Stimulated activated CD4-positive, alpha-beta T cell treated with anti-CD3 and anti-CD28 coated beads, TNF-alpha, amount 100 ng/mL, for 48 hours (primary cell): ENCODE data around the gene MRPS18B.
A peak's percentile ranks its signal among the peaks of the same experiment; 100 is the strongest.

Experiments
- DNase-seq, 3 donors: peaks; one replicate each; pipeline ENCODE4 v3.0.0-alpha.2; 2020; ENCODE audit warnings: low read depth in 3 of 3

Gene MRPS18B

DNA sequence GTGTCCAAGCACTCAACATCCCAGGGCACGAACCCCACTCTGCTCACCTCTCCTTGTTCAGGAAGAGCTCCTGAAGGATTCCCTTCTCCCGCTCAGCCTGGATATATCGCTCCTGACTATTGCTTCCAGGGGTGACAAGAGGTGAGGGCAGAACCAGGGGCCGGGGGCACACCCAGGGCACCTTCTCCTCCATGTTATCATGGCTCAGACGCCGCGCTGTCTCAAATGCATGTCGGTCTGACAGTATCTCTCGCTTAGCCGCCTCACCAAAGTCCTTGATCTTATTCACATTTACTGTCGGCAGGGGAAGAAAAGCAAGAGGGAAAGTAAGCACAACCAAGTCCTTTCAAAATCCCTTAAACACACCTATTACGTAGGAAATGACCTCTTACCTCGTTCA is 13.7 kb upstream of the MRPS18B start:
- DNase-seq, result no peak

DNA sequence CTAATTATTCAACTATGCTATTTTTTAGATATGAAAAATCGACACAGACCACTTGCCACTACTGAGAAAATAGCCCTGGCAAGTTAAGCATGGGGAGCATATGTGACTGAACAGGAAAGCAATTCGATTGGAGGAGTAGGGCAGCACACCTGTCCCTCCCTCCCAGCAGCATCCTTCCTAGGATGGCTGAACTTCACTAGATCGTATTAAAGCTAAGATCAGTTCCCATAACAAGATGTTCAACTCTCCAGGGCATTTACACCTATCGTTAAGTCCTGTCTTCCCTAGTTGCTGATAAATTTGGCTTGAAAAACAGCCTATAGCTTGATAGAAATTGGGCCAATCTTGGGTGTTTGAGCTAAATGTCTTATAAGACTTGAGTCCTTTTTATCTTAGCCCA is 7.6 kb upstream of the MRPS18B start:
- no peak for DNase-seq

DNA sequence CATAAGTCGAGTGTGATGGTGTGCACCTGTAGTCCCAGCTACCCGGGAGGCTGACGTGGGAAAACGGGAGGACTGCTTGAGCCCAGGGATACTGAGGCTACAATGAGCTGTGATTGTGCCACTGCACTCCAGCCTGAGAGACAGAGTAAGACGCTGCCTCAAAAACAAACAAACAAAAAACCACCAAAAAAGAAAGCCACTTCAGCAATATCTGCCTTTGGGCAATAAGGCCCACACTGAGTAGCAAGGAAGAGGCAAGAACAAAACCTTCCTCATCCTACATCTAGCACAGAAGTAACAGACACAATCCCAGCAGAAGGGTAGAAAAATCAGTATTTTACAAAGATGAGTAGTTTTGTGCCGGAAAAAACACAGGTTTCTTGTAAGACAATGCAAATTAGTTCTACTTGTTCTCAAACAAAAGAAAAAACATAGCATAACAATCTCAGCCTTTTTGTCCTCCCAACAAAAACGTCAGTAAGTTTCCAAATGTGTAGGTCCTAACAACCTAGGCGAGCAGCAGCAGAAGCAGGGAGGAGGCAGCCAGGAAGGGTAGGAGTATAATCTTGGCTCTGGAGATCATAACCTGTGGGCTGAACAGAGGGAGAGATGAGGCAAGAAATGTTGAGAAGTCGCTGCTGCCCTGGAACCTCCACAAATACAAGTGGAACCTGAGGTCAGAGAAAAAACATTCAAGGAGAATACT is 6.3 kb upstream of the MRPS18B start:
- DNase-seq, result no peak

DNA sequence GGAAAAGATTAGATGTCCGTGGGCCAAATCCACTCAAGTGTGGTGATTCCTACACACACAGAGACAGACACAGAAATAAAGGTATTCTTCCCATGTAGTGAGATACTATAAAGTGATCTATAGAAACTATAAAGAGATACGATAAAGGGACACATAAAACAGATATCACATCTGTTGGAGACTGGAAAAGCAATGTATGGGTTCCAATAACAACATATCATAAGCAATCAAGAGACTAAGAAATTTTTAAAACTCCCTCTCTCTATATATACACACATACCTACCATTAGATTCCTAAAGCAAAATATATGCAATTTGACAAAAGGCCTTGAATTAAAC is 5.8 kb upstream of the MRPS18B start:
- no peak for DNase-seq

DNA sequence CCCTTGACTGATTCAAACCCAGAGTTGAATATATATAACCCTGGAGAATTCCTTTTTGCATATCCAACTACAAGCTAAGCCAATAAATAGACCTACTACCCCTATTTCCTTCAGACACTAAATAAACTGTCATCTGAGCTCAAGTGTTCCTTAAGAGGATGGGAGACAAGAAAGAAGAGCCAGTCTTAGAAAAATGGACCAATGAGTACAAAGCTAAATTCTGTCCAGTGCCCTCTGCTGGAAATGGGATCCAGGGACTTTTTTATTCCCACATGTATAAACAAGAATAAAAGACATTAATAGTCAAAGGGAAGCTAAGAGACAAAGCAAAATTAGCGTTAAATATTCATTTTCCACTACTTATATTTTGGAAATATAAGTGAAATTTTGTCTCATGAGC is 5.4 kb upstream of the MRPS18B start:
- DNase-seq, result no peak

DNA sequence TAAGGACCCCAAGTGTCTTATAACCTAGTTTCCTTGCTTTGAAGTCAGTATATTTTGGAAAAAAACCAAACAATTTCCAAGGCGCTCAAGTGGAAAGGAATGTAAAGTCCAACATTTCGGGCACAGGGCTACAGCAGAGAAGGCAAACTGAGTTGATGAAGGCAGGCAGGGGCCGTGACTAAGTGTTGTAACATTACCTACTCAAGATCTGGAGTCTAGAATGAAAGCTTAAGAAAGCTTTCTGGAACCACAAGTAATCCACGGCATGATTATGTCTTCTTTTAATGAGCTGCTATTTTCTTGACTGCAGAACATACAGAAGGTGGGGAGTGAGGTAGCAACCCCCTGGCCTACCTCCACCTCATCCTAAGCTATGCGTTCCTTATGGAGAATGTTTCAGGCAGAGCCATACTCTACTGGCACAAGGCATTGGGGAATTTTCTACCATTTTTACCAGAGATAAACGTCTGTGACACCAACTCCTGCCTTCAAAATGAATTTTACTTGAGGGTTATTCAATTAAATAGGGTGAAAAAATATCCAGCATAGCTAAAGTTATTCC is 4.9 kb upstream of the MRPS18B start:
- no peak for DNase-seq

DNA sequence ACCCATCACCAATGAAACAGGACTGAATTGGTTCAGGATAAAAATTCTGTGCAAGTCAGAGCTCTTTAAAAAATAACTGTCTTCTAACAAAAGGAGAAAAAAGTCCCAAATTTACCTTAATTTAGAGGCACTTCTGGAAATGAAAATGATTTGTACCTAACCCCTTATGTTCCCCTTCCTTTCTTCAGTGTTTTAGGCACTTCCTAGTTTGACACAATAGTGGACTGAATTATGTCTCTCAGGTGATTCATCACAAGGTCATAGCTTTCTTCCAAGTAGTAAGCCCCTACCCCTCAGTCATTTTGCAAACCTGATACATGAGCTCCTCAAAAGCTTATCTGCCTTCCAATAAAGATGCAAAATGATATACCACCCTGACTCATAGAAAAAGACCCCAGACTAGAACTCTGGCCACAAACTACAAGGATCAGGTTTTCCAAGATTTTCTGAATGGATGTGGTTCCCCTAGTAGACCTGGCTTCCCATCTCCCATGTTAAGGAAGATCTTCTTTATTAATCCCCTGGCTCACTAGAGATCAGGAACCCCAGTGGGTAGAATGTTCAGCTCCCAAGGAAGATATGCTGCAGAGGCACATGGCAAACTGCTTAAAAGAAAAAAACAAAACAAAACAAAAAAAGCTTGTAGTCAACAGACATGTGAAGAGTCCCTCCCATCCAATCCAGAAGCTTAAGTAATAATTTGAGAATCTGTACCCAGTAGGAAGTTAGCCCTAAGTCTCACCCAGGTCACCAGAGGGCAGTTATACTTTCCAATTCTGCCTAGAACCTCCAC is 4.2 kb upstream of the MRPS18B start:
- no peak for DNase-seq

DNA sequence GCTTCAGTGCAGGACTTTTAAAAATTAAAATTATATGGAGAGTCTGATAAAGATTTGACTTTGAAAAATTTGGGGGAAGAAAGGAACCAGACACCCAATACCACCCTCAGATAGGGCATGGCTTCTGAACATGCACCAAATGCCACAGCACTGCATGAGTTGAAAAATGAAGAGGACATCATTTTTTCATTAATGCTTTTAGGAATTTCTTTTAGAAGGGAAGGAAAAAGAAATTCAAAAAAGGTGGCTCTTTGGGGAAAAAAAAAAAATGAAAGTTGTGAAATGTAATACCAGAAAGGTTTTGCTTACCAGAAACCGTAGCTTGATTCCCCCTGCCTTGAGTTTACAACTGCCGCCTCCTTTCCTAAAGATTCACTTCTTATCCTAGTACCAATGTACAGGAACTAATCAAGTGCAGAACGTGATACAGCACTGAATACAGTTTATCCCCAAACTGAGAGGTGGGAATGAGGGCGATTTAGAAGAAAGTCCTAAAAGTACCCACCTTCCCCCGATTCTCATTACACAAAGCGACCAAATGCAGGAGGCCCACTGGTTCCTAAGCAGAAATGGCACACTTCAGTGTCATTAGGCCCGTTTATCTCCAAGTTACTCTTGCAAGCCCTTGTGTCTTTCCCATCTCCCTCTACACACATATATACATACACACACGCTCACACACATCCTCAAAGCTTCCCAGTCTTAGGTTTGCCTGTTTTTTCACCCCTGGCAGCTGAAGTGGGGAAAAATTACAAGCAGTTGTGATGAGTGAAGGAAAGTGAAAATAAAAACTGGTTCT is 3.4 kb upstream of the MRPS18B start:
- no peak for DNase-seq

DNA sequence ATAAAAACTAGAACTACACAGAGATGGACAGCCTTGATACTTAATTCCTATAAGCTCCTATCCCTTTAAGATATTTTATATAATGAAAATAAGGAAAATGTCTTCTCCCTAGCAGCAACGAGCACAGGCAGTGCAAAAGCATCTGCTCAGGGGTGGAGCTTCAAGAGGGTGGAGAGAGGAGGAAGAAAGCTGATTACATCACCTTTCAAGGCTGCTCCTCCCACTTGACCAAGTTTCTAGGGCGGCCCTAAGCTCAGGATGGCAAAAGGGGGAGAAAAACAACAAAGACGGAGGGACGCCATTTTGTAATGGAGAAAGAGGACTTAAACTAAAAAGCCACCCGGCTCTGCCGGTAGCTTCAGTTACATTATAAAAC is 2.8 kb upstream of the MRPS18B start:
- DNase-seq, result peak; percentile 58 to 80 (median 75)

DNA sequence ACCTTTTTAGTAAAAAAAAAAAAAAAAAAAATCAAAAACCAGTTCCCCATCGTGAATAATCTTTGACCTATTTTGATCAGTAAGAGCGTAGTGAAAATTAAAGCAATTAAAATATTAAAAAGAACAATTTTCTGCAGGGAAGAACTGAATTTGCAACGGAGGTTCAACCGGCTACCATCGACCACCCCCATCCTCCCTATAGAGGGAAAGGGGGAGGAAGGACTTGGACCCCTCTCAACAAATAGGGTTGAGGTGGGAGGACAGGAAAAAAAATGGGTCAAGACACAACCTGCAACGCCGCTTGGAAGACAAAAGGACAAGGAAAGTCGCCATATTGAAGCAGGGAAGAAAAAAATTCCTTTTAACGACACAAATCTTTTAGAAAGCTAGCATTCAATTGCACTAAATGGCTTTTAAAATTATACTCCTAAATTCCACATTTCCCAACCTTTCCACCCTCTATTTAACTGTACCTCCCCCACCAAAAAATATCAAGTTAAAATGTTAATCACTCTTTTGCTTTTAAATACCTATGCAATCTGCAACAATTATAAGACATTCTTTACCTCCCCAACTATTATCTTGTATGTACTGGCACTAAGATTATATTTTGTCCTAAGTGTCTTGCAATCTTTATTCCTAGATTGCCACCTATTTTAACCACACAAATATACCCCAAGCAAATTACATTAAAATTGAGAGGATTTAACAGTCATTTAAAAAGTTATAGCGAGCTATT is 2.3 kb upstream of the MRPS18B start:
- DNase-seq, result no peak

DNA sequence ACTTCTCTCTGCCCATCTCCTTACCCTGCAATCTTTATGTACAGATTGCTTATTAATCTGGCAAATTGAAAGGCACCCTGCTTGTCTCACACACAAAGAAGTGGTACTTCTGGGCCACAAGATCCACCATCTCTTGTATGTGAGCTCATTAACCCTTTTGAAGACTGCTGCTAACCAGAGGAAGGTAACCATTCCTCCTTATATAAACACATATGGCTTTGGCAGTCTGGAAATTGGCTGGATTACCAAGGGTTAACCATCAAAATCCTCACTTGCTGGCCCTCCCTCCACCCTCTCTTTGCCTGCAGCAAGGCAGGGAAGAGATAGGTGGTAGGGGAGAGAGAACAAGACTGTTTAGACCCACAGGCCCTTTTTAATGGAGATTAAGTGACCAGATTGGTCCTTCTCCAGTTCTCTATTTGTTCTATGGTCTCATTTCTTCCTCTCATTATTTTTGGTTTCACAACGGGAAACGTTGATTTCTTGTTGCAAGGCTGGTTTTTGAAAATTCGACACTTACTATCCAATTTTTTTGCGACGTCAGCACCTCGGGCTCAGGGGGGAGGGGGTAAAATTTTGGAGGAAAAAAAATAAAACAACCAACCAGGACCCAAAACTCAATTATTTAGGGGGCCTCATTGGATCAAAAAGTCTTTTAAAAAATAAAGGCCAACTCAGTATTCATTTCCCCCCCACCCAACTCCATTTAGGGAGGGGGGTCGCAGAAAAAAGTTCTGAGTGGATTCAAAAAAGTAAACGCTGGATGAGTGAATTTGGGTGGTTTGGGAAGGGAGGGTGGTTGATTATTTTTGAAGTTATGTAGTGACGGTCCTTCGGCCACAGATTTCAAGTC is 1.5 kb upstream of the MRPS18B start:
- DNase-seq, result no peak

DNA sequence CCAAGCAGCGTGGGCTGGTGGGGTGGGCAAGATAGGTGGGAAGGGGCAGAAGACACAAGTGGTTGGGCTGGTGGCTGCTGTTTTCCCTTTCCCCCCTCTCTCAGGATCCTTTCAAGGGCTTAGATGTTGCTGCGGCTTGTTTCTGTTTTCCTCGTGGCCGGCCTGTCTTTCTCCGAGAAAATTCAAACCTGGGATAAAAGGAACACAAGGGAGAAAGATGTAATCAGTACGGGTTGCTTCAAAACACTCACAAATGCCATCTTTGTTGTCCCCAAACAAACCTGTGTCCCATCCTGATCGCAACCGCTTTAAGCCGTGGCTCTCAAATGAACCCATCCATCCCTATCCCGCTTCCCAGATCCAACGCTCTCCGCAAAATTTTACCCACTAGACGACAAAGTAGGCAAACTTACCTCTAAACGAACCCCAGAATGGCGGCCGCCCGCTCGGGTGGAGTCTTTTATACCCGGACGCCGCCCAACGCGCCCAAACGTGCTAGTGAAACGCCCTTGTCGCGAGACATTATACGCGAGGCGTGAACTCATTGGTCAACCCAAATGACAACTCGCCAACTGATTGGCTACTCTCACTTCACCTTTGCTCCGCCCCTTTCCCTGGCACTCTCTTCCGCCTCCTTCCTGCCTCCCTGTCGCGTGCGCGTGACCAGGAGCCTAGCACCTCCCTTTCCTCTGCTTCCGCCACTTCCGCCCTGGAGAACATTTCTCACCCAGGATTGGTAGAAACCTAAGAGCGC is 652 bp upstream of the MRPS18B start, which contains the start of gene PPP1R10:
Gene PPP1R10 (minus strand): TSS at position 433 of the 754 bp plus-strand sequence. CDS start 7,299 bp downstream, outside the sequence.
- peak; percentile 96 to 99 (median 97) for DNase-seq

DNA sequence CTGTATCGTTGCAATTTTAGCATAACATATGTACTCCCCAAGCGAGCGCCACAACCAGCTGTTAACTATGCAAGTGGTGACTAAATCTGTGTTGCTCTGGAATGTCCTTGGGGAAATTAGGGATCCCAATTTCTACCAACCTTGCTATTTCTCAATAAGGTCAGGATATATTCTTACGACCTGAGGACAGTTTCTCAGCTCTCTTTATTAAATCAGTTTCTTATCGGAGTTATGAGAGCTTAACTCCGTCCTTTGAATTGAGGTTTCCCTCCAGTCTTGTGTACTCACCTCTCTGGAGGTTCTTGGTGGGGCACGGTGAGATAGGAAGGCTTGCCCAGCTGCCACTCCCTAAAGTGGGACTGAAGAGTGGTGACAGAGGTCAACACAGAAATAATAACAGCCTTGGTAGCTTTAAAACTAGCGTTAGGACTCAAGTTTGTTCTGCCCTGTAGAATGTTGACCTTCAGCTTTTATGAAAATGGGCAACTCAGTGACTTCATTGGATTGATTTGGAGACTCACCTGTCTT is 694 bp downstream of the MRPS18B start:
- DNase-seq, result no peak

DNA sequence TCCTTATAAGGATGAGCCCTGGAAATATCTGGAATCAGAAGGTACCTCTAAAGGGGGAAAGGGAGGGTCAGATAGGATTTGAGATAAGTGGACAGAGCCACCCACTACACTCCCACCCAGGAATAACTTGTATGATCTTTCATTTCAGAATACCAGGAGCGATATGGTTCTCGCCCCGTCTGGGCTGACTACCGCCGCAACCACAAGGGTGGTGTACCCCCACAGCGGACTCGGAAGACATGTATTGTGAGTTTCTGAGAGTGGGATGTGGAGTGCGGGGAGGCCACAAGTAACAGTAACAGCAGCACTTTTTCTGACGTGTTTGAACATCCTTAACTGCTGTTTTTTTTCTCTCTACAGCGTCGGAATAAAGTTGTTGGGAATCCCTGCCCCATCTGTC is 1.9 kb downstream of the MRPS18B start:
- DNase-seq, result no peak

DNA sequence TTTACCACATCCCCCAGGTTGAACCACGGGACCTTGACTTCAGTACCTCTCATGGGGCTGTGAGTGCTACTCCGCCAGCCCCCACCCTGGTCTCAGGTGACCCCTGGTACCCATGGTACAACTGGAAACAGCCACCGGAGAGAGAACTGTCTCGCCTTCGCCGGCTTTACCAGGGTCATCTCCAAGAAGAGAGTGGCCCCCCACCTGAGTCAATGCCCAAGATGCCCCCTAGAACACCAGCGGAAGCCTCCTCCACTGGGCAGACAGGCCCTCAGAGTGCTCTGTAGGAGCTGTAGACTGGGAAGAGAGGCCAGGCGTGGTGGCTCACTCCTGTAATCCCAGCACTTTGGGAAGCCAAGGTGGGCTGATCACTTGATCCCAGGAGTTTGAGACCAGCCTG is 7.9 kb downstream of the MRPS18B start:
- no peak for DNase-seq

DNA sequence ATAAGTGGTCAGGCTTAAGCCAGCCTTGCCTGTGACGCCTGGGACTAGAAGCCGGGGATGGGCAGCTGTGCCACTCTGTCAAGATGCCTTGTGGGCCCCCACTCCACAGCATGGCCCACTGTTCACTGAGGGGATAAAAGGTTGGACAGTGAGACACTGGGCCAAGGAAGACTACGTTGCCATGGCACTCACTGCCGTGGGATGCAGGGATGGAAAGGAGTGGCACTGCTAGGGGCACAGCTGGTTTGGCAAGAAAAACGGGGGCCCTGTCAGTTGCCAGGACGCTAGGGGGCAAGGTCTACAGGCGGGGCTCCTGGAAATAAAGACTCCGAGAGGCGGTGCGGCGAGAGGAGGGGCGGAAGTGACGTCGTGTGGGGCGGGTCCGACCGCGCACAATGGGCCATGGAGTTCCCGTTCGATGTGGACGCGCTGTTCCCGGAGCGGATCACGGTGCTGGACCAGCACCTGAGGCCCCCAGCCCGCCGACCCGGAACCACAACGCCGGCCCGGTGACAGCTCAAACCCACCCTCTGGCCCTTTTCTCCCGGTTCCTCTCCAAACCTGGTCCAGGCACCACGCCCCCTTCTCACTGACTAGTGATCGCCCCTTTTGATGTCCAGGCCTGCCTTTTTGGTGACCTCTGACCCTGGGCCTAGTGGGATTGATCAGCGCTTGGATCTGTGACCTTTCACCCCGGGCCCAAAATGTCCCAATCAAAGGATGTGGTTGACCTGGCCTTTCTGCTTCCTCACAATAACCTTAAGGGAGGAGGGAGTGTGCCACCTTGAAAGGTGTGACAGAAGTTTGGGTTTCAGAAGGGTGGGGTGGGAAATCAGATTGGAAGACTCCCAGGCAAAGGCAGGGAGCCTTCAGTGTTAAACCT is 9.1 kb downstream of the MRPS18B start, which contains the start of gene ATAT1:
Gene ATAT1 (plus strand): TSS at position 391 of the 883 bp plus-strand sequence.
- DNase-seq, result peak; percentile 66 to 83 (median 74)

DNA sequence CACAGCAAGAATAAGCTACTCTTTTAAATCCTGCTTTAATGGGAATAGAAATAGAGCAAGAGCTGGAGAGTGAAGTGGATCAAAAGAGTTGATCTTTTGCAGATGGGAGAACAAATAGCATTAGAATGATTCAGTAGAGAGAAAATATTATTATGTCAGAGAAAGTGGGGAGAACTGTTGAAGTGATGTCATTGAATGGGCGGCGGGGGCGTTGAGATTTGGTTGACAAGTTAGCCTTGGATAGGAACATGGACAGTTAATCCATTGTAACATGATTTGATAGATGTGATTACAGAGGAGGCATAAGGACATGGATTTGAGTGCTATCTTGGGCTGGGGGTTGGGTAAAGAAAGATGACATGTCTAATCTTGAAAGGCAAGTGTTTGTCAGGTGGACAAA is 18.2 kb downstream of the MRPS18B start:
- no peak for DNase-seq

DNA sequence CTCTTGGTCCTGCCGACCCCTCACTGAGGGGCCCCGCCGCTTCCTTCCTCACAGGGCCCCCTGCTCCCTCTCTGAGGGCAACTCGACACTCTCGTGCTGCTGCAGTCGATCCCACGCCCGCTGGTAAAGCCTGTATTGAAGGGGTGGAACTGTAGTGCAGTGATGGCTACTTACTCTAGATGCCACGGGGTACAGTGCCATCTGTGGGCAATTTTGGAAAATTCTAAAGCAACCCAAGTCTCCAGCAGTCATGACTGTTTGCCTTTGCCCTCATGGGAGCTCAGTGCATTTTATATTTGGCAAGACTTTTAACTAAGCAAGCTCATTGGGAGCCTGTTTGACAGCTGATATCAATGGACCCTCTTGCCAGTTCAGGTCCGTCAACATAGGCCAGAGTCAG is 22.8 kb downstream of the MRPS18B start:
- DNase-seq, result no peak
